ENCODE measurements around the gene TNRC18.

Gene TNRC18

DNA sequence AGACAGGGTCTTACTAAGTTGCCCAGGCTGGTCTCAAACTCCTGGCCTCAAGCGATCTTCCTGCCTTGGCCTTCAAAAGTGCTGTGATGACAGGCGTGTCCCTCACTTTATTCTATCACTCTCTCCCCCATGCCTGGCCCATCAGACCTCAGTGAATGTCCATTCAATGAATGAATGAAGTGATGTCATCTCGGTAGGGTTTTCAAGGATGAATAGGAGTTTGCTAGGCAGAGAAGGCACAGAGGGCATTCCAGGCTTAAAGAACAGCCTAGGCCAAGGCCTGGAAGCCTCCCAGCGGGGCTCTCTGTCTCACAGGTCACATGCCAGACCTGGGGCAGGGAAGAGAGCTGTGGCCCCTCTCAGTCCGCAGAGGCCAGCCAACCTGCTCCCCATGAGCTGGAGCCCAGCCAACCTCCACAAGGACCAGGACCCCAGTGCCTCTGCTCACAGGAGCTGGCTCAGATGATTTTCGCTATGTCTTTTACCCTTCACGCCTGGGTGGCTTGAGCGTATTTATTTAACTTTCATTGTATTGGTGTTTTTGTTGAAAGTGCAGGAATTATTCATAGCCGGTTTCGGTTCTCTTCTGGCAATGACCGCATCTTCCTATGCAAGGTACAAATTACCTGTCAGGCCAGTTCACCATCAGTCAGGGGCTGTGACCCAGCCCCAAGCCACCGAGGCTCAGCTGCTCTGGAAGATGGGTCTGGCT is 11.8 kb upstream of the TNRC18 start:
- H4K8ac ChIP-seq (ENCODE audit: low read depth, low read length): no peak overlapping the region
- no peak overlapping the region for H3K4me3 ChIP-seq (ENCODE audit: low read depth, low read length)
- no peak overlapping the region for H2AK5ac ChIP-seq (ENCODE audit: low read length)
- no peak overlapping the region for H2BK5ac ChIP-seq (ENCODE audit: low read depth, low read length, poor library complexity)
- DNase-seq: no peak
- no peaks in the 10 kb centered on the region for H3K79me1 ChIP-seq (ENCODE audit: low read length)
- H3K79me2 ChIP-seq (ENCODE audit: control insufficient read depth, insufficient read depth, low read length, poor library complexity): no peaks in the 10 kb centered on the region
- no peak overlapping the region for H3K23ac ChIP-seq (ENCODE audit: low read length)
- H4K91ac ChIP-seq (ENCODE audit: low read depth, low read length): no peak overlapping the region
- H3K27ac ChIP-seq (ENCODE audit: low read depth, low read length): no peak overlapping the region
- WGBS (ENCODE audit: extremely low coverage, insufficient coverage, insufficient read length): no CpG with 5 or more reads among the region's 12 CpGs
- no peak overlapping the region for H3K9ac ChIP-seq (ENCODE audit: low read length)
- H3K4me1 ChIP-seq (ENCODE audit: control insufficient read depth in 1 of 2, insufficient read depth in 2 of 2, low read length in 2 of 2): peaks cover 10 to 12% of the 10 kb centered on the region in 2 experiments
- no peaks in the 10 kb centered on the region for H3K27me3 ChIP-seq (ENCODE audit: insufficient read depth, low read length)
- H3K14ac ChIP-seq (ENCODE audit: low read length): no peak overlapping the region
- no peak overlapping the region for H3K4me2 ChIP-seq (ENCODE audit: low read length)
- no peak overlapping the region for H3K18ac ChIP-seq (ENCODE audit: low read length)
- no peak overlapping the region for H2AFZ ChIP-seq (ENCODE audit: insufficient read depth, low read length, poor library complexity)
- no peak overlapping the region for H4K12ac ChIP-seq (ENCODE audit: low read depth, low read length)
- H2BK120ac ChIP-seq (ENCODE audit: insufficient read depth, low read length, poor library complexity): no peak overlapping the region
- H3K4ac ChIP-seq (ENCODE audit: low read depth, low read length): no peak overlapping the region
- H3K36me3 ChIP-seq (ENCODE audit: control insufficient read depth in 1 of 2, insufficient read depth in 2 of 2, low read length in 2 of 2): peaks cover 9 to 10% of the 10 kb centered on the region in 2 experiments
- no peak overlapping the region for H2BK12ac ChIP-seq (ENCODE audit: low read length)
- peaks cover 4% of the 10 kb centered on the region for H3K9me3 ChIP-seq (ENCODE audit: insufficient read depth, low read depth, low read length)

DNA sequence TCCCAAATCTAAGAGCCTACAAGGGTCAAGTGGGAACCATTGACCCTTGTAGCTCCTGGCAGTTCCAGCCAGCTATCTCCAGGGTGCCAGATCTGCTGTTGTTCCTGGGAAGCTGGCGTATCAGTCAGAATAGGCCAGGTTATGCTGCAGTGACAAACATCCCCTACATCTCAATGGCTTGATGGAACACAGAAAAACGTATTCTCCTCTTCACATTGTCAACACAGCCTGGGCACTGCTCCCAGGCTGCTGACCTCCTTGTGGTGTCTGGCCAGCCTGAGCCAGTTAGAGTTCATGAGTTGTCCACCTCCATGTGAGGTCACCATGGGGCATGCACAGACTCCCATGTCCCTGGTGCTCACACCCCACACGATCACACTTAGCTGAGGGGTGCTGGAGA is 9.5 kb upstream of the TNRC18 start:
- H3K9me3 ChIP-seq (ENCODE audit: insufficient read depth, low read depth, low read length): peaks cover 4% of the 10 kb centered on the region
- H3K14ac ChIP-seq (ENCODE audit: low read length): no peak overlapping the region
- H3K9ac ChIP-seq (ENCODE audit: low read length): no peak overlapping the region
- H4K91ac ChIP-seq (ENCODE audit: low read depth, low read length): no peak overlapping the region
- DNase-seq: no peak
- no peak overlapping the region for H3K27ac ChIP-seq (ENCODE audit: low read depth, low read length)
- H2AFZ ChIP-seq (ENCODE audit: insufficient read depth, low read length, poor library complexity): no peak overlapping the region
- peaks cover 23 to 29% of the 10 kb centered on the region in 2 experiments for H3K4me1 ChIP-seq (ENCODE audit: control insufficient read depth in 1 of 2, insufficient read depth in 2 of 2, low read length in 2 of 2)
- no peak overlapping the region for H3K4me2 ChIP-seq (ENCODE audit: low read length)
- peaks cover 9 to 10% of the 10 kb centered on the region in 2 experiments for H3K36me3 ChIP-seq (ENCODE audit: control insufficient read depth in 1 of 2, insufficient read depth in 2 of 2, low read length in 2 of 2)
- no peak overlapping the region for H3K23ac ChIP-seq (ENCODE audit: low read length)
- peaks cover 19% of the 10 kb centered on the region for H3K79me1 ChIP-seq (ENCODE audit: low read length)
- H2BK120ac ChIP-seq (ENCODE audit: insufficient read depth, low read length, poor library complexity): no peak overlapping the region
- no CpG with 5 or more reads among the region's 3 CpGs for WGBS (ENCODE audit: extremely low coverage, insufficient coverage, insufficient read length)
- no peak overlapping the region for H2AK5ac ChIP-seq (ENCODE audit: low read length)
- no peak overlapping the region for H4K12ac ChIP-seq (ENCODE audit: low read depth, low read length)
- no peaks in the 10 kb centered on the region for H3K27me3 ChIP-seq (ENCODE audit: insufficient read depth, low read length)
- no peak overlapping the region for H2BK12ac ChIP-seq (ENCODE audit: low read length)
- no peak overlapping the region for H4K8ac ChIP-seq (ENCODE audit: low read depth, low read length)
- no peak overlapping the region for H3K4ac ChIP-seq (ENCODE audit: low read depth, low read length)
- no peak overlapping the region for H3K4me3 ChIP-seq (ENCODE audit: low read depth, low read length)
- peaks cover 19% of the 10 kb centered on the region for H3K79me2 ChIP-seq (ENCODE audit: control insufficient read depth, insufficient read depth, low read length, poor library complexity)
- no peak overlapping the region for H2BK5ac ChIP-seq (ENCODE audit: low read depth, low read length, poor library complexity)
- H3K18ac ChIP-seq (ENCODE audit: low read length): no peak overlapping the region

DNA sequence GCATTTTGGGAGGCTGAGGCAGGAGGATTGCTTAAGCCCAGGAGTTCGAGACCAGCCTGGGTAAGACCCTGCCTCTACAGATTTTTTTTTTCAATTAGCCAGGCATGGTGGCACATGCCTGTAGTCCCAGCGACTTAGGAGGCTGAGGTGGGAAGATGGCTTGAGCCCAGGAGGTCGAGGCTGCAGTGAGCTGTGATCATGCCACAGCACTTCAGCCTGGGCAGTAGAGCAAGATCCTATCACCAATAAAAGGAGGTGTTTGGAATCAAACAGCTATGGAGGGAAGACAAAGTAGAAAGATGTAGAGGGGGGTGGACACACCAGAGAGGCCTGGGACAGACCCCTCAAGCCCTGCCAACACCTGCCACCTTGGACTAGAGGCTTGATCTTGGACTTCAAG is 9.1 kb upstream of the TNRC18 start:
- Histone ChIP-seq H2AK5ac (ENCODE audit: low read length) (no peak overlapping the region), H3K79me2 (ENCODE audit: control insufficient read depth, insufficient read depth, low read length, poor library complexity) (peaks cover 22% of the 10 kb centered on the region), H3K27me3 (ENCODE audit: insufficient read depth, low read length) (no peaks in the 10 kb centered on the region), H3K4me3 (ENCODE audit: low read depth, low read length) (no peak overlapping the region), H3K9me3 (ENCODE audit: insufficient read depth, low read depth, low read length) (peaks cover 4% of the 10 kb centered on the region), H4K8ac (ENCODE audit: low read depth, low read length) (no peak overlapping the region), H2AFZ (ENCODE audit: insufficient read depth, low read length, poor library complexity) (no peak overlapping the region), H3K18ac (ENCODE audit: low read length) (no peak overlapping the region), H3K9ac (ENCODE audit: low read length) (no peak overlapping the region), H3K14ac (ENCODE audit: low read length) (no peak overlapping the region), H3K23ac (ENCODE audit: low read length) (no peak overlapping the region), H4K12ac (ENCODE audit: low read depth, low read length) (no peak overlapping the region), H3K36me3 (ENCODE audit: control insufficient read depth in 1 of 2, insufficient read depth in 2 of 2, low read length in 2 of 2) (peaks cover 8 to 10% of the 10 kb centered on the region in 2 experiments), H3K27ac (ENCODE audit: low read depth, low read length) (no peak overlapping the region), H2BK12ac (ENCODE audit: low read length) (no peak overlapping the region), H3K79me1 (ENCODE audit: low read length) (peaks cover 24% of the 10 kb centered on the region), H2BK5ac (ENCODE audit: low read depth, low read length, poor library complexity) (no peak overlapping the region), H2BK120ac (ENCODE audit: insufficient read depth, low read length, poor library complexity) (no peak overlapping the region), H3K4me1 (ENCODE audit: control insufficient read depth in 1 of 2, insufficient read depth in 2 of 2, low read length in 2 of 2) (peaks cover 19 to 27% of the 10 kb centered on the region in 2 experiments), H4K91ac (ENCODE audit: low read depth, low read length) (no peak overlapping the region), H3K4ac (ENCODE audit: low read depth, low read length) (no peak overlapping the region), H3K4me2 (ENCODE audit: low read length) (no peak overlapping the region)
- no peak for DNase-seq
- WGBS (ENCODE audit: extremely low coverage, insufficient coverage, insufficient read length): no CpG with 5 or more reads among the region's 3 CpGs

DNA sequence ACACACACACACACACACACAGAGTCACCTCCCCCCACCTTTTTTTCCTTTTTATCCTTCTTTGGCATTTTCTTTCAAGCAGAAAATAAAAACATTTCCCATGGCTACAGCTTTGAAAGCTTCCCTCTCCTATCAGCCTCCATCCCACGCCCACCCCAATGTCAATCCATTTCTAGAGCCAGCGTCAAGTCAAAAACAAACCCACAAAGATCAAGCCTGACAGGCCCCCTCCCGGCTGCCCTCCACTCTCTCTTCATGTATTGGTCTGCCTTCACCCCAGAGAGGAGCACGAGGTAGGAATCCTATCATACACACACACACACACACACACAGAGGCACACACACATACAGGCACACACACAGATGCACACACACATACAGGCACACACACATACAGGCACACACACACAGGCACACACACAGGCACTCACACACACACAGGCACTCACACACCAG is 8.0 kb upstream of the TNRC18 start:
- no peak overlapping the region for H4K91ac ChIP-seq (ENCODE audit: low read depth, low read length)
- H3K18ac ChIP-seq (ENCODE audit: low read length): no peak overlapping the region
- H3K79me2 ChIP-seq (ENCODE audit: control insufficient read depth, insufficient read depth, low read length, poor library complexity): peaks cover 31% of the 10 kb centered on the region
- no peak overlapping the region for H2BK120ac ChIP-seq (ENCODE audit: insufficient read depth, low read length, poor library complexity)
- H3K23ac ChIP-seq (ENCODE audit: low read length): no peak overlapping the region
- H4K12ac ChIP-seq (ENCODE audit: low read depth, low read length): no peak overlapping the region
- no peak overlapping the region for H3K4ac ChIP-seq (ENCODE audit: low read depth, low read length)
- no peak overlapping the region for H3K9ac ChIP-seq (ENCODE audit: low read length)
- H3K27ac ChIP-seq (ENCODE audit: low read depth, low read length): no peak overlapping the region
- H2BK5ac ChIP-seq (ENCODE audit: low read depth, low read length, poor library complexity): no peak overlapping the region
- H2BK12ac ChIP-seq (ENCODE audit: low read length): no peak overlapping the region
- H4K8ac ChIP-seq (ENCODE audit: low read depth, low read length): no peak overlapping the region
- DNase-seq: no peak
- H3K36me3 ChIP-seq (ENCODE audit: control insufficient read depth in 1 of 2, insufficient read depth in 2 of 2, low read length in 2 of 2): peaks cover 4% of the 10 kb centered on the region in 2 experiments
- H3K14ac ChIP-seq (ENCODE audit: low read length): no peak overlapping the region
- H3K4me1 ChIP-seq (ENCODE audit: control insufficient read depth in 1 of 2, insufficient read depth in 2 of 2, low read length in 2 of 2): peaks cover 17 to 24% of the 10 kb centered on the region in 2 experiments
- H3K79me1 ChIP-seq (ENCODE audit: low read length): peaks cover 34% of the 10 kb centered on the region
- H3K27me3 ChIP-seq (ENCODE audit: insufficient read depth, low read length): no peaks in the 10 kb centered on the region
- no peak overlapping the region for H2AK5ac ChIP-seq (ENCODE audit: low read length)
- H3K9me3 ChIP-seq (ENCODE audit: insufficient read depth, low read depth, low read length): peaks cover 4% of the 10 kb centered on the region
- H2AFZ ChIP-seq (ENCODE audit: insufficient read depth, low read length, poor library complexity): no peak overlapping the region
- H3K4me2 ChIP-seq (ENCODE audit: low read length): no peak overlapping the region
- no peak overlapping the region for H3K4me3 ChIP-seq (ENCODE audit: low read depth, low read length)
- no CpG with 5 or more reads among the region's 4 CpGs for WGBS (ENCODE audit: extremely low coverage, insufficient coverage, insufficient read length)
